Neuronal stem cell (in vitro differentiated cells): ENCODE measurements around the gene DELE1.

ENCODE experiments used
- DNase-seq: peaks from one replicate; pipeline ENCODE4 v3.0.0-alpha.2; 2013; ENCODE audit warnings: low spot score
- H2AFZ ChIP-seq: one replicate; pipeline ENCODE4 v1.6.1; 2013; ENCODE audit warnings: mild to moderate bottlenecking, low read length, inconsistent platforms
- H2AK5ac ChIP-seq: 2 replicates; pipeline ENCODE4 v1.6.1; 2013; ENCODE audit warnings: low read depth, mild to moderate bottlenecking, inconsistent platforms, low read length, moderate library complexity, mixed read lengths
- H2BK120ac ChIP-seq: 2 replicates; pipeline ENCODE4 v1.6.1; 2013; ENCODE audit warnings: low read depth, mild to moderate bottlenecking, inconsistent platforms, low read length, moderate library complexity, mixed read lengths
- H2BK12ac ChIP-seq: one replicate; pipeline ENCODE4 v1.6.1; 2013; ENCODE audit warnings: low read length, inconsistent platforms
- H2BK15ac ChIP-seq: 2 replicates; pipeline ENCODE4 v1.6.1; 2013; ENCODE audit warnings: mild to moderate bottlenecking, low read length, inconsistent platforms, mixed read lengths
- H2BK5ac ChIP-seq: one replicate; pipeline ENCODE4 v1.6.1; 2013; ENCODE audit warnings: inconsistent platforms, mild to moderate bottlenecking, low read length, moderate library complexity
- H3K14ac ChIP-seq: one replicate; pipeline ENCODE4 v1.6.1; 2013; ENCODE audit warnings: low read length, inconsistent platforms
- H3K18ac ChIP-seq: 2 replicates; pipeline ENCODE4 v1.6.1; 2013; ENCODE audit warnings: low read length, inconsistent platforms
- H3K23ac ChIP-seq: 2 replicates; pipeline ENCODE4 v1.6.1; 2013; ENCODE audit warnings: low read depth, mild to moderate bottlenecking, mixed read lengths, low read length, inconsistent platforms; ENCODE audit not compliant: poor library complexity
- H3K27ac ChIP-seq: replicated peaks from 3 replicates; pipeline ENCODE4 v1.5.1; 2013; ENCODE audit warnings: low read length, inconsistent platforms
- H3K27me3 ChIP-seq, 3 experiments: 2 replicates each; pipeline ENCODE4 v1.6.1; 2013; ENCODE audit warnings: low read length in 3 of 3, mild to moderate bottlenecking in 2 of 3, inconsistent platforms in 1 of 3, low read depth in 1 of 3, mixed read lengths in 1 of 3, moderate library complexity in 1 of 3; ENCODE audit not compliant: control insufficient read depth in 3 of 3, insufficient read depth in 3 of 3
- H3K36me3 ChIP-seq, 2 donors: replicated peaks in 1 of 2; 2 replicates each; pipeline ENCODE4 v1.6.1; 2013; ENCODE audit warnings: low read length in 2 of 2; ENCODE audit not compliant: control insufficient read depth in 2 of 2, insufficient read depth in 2 of 2
- H3K4ac ChIP-seq: 2 replicates; pipeline ENCODE4 v1.6.1; 2013; ENCODE audit warnings: inconsistent platforms, mild to moderate bottlenecking, low read length, moderate library complexity
- H3K4me1 ChIP-seq, 2 donors: 1 replicate in 1 of 2; 2 replicates in 1 of 2; pipeline ENCODE4 v1.6.1; 2013; ENCODE audit warnings: low read length in 2 of 2, low read depth in 1 of 2; ENCODE audit not compliant: control insufficient read depth in 2 of 2, insufficient read depth in 1 of 2
- H3K4me2 ChIP-seq: one replicate; pipeline ENCODE4 v1.6.1; 2013; ENCODE audit warnings: mild to moderate bottlenecking, low read length, inconsistent platforms; ENCODE audit not compliant: insufficient read depth, poor library complexity, severe bottlenecking
- H3K4me3 ChIP-seq, 2 donors: 2 replicates each; pipeline ENCODE4 v1.5.1; 2013; ENCODE audit warnings: low read length in 2 of 2, mild to moderate bottlenecking in 2 of 2, inconsistent platforms in 1 of 2, moderate library complexity in 1 of 2
- H3K79me1 ChIP-seq: one replicate; pipeline ENCODE4 v1.6.1; 2013; ENCODE audit warnings: low read depth, mild to moderate bottlenecking, inconsistent platforms, low read length, moderate library complexity
- H3K9ac ChIP-seq: one replicate; pipeline ENCODE4 v1.6.1; 2013; ENCODE audit warnings: mild to moderate bottlenecking, low read depth, low read length, inconsistent platforms; ENCODE audit not compliant: poor library complexity
- H3K9me3 ChIP-seq, 2 donors: replicated peaks in 1 of 2; 2 replicates each; pipeline versions ENCODE3 to v1.6.1; 2013; ENCODE audit warnings: low read length in 2 of 2, mild to moderate bottlenecking in 2 of 2, inconsistent platforms in 1 of 2, low read depth in 1 of 2, mixed read lengths in 1 of 2, moderate library complexity in 1 of 2; ENCODE audit not compliant: control insufficient read depth in 2 of 2, insufficient read depth in 1 of 2
- H4K8ac ChIP-seq: one replicate; pipeline ENCODE4 v1.6.1; 2013; ENCODE audit warnings: low read depth, mild to moderate bottlenecking, inconsistent platforms, low read length, moderate library complexity
- H4K91ac ChIP-seq: one replicate; pipeline ENCODE4 v1.6.1; 2013; ENCODE audit warnings: low read length, low read depth, mild to moderate bottlenecking, inconsistent platforms; ENCODE audit not compliant: poor library complexity
- WGBS, 2 donors: extraction: QIAGEN DNeasy Blood & Tissue Kit; methylation state at CpG; one replicate each; pipeline ENCODE4 v1.1.7; 2013; ENCODE audit warnings: missing lambda C conversion rate in 2 of 2, mixed read lengths in 1 of 2; ENCODE audit not compliant: insufficient read length in 2 of 2, insufficient replicate concordance in 1 of 2; ENCODE audit errors: extremely low coverage in 2 of 2; 5-methylcytosine and 5-hydroxymethylcytosine counted together

DELE1 gene

DNA sequence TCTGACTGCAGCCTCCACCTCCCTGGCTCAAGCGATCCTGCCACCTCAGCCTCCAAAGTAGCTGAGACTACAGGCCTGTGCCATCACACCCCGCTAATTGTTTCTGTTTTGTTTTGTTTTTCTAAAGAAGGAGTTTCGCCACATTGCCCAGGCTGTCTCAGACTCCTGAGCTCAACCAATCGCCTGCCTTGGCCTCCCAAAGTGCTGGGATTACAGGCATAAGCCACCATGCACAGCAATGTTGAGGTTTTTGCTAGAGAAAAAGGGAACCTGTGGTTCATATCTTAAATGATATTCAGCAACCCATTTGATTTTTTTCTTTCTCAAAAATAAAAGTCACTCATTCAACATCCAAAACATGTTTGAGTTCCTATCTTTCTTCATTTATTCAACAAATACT, 20.4 kb upstream of the DELE1 start:
- no peak overlapping the region for H2BK12ac ChIP-seq
- H3K9ac ChIP-seq, result no peak overlapping the region
- no peak overlapping the region for H2AFZ ChIP-seq
- H2BK5ac ChIP-seq, result no peak overlapping the region
- no peak overlapping the region for H3K4me2 ChIP-seq
- no peak overlapping the region for H2BK15ac ChIP-seq
- no CpG with 5 or more reads among the region's 4 CpGs for WGBS, 2 donors
- no peak overlapping the region for H3K18ac ChIP-seq
- peaks cover 0 to 2% of the 10 kb centered on the region in 2 donors for H3K4me1 ChIP-seq
- no peak overlapping the region for H3K4me3 ChIP-seq
- no peaks in the 10 kb centered on the region for H3K36me3 ChIP-seq
- H3K9me3 ChIP-seq, result no peaks in the 10 kb centered on the region
- H4K8ac ChIP-seq, result no peak overlapping the region
- H3K27me3 ChIP-seq, result no peaks in the 10 kb centered on the region
- H3K79me1 ChIP-seq, result no peaks in the 10 kb centered on the region
- no peak overlapping the region for H4K91ac ChIP-seq
- no peak overlapping the region for H3K14ac ChIP-seq
- DNase-seq, result no peak
- H2BK120ac ChIP-seq, result no peak overlapping the region
- H3K27ac ChIP-seq, result no peak overlapping the region
- no peak overlapping the region for H3K4ac ChIP-seq
- no peak overlapping the region for H3K23ac ChIP-seq
- no peak overlapping the region for H2AK5ac ChIP-seq

DNA sequence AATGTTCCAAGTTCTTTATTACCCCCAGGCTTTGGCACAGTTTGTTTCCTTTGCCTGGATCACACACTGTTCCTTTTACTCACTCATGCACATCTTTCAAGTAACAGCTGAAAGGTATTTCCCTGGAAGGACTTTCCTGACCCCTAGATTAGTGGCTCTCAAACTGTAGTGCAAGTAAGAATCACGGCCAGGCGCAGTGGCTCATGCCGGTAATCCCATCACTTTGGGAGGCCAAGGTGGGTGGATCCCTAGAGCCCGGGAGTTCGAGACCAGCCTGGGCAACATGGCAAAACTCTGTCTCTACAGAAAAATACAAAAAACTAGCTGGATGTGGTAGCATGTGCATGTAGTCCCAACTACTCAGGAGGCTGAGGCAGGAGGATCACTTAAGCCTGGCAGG, 19.1 kb upstream of the DELE1 start:
- Histone ChIP-seq H3K27me3 (no peaks in the 10 kb centered on the region), H2AK5ac (no peak overlapping the region), H3K9me3 (no peaks in the 10 kb centered on the region), H4K91ac (no peak overlapping the region), H3K18ac (no peak overlapping the region), H2BK120ac (no peak overlapping the region), H4K8ac (no peak overlapping the region), H2BK5ac (no peak overlapping the region), H3K14ac (no peak overlapping the region), H3K79me1 (no peaks in the 10 kb centered on the region), H2BK12ac (no peak overlapping the region), H2BK15ac (no peak overlapping the region), H3K23ac (no peak overlapping the region), H3K4me3 (no peak overlapping the region), H3K4me2 (no peak overlapping the region), H3K36me3 (no peaks in the 10 kb centered on the region), H3K4ac (no peak overlapping the region), H3K27ac (no peak overlapping the region), H3K9ac (no peak overlapping the region), H3K4me1 (peaks cover 0 to 2% of the 10 kb centered on the region in 2 donors), H2AFZ (no peak overlapping the region)
- DNase-seq, result no peak
- no CpG with 5 or more reads among the region's 5 CpGs for WGBS, 2 donors

DNA sequence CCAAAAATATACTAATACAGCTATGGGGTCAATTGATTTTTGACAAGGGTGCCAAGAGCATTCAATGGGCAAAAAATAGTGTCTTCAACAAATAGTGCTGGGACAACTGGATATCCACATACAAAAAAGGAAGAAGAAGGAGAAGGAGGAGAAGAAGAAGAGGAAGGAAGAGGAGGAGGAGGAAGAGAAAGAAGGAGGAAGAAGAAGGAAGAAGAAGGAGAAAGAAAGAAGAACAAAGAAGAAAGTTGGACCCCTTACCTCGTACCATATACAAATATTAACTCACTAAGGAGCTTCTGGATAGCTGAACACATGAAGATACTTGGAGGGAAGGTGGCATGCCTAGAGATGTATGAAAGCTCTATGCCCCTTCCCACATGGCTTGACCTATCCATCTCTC, 17.2 kb upstream of the DELE1 start:
- Histone ChIP-seq H4K91ac (no peak overlapping the region), H2BK12ac (no peak overlapping the region), H2AFZ (no peak overlapping the region), H3K79me1 (no peaks in the 10 kb centered on the region), H3K18ac (no peak overlapping the region), H2BK120ac (no peak overlapping the region), H3K27ac (no peak overlapping the region), H3K14ac (no peak overlapping the region), H2BK15ac (no peak overlapping the region), H2BK5ac (no peak overlapping the region), H3K4ac (no peak overlapping the region), H3K27me3 (no peaks in the 10 kb centered on the region), H2AK5ac (no peak overlapping the region), H3K9ac (no peak overlapping the region), H3K4me2 (no peak overlapping the region), H3K4me1 (peaks cover 0 to 2% of the 10 kb centered on the region in 2 donors), H3K36me3 (no peaks in the 10 kb centered on the region), H3K9me3 (no peaks in the 10 kb centered on the region), H3K23ac (no peak overlapping the region), H3K4me3 (no peak overlapping the region), H4K8ac (no peak overlapping the region)
- no CpG with 5 or more reads among the region's 1 CpG for WGBS, 2 donors
- no peak for DNase-seq

- Histone ChIP-seq H2BK15ac (no peak overlapping the region), H3K4me3 (no peak overlapping the region), H2AK5ac (no peak overlapping the region), H3K4me1 (peaks cover 0 to 2% of the 10 kb centered on the region in 2 donors), H3K9ac (no peak overlapping the region), H2BK120ac (no peak overlapping the region), H3K18ac (no peak overlapping the region), H2BK12ac (no peak overlapping the region), H3K14ac (no peak overlapping the region), H3K27me3 (no peaks in the 10 kb centered on the region), H3K36me3 (no peaks in the 10 kb centered on the region), H3K23ac (no peak overlapping the region), H3K9me3 (no peaks in the 10 kb centered on the region), H2AFZ (no peak overlapping the region), H3K4me2 (no peak overlapping the region), H3K79me1 (no peaks in the 10 kb centered on the region), H3K4ac (no peak overlapping the region), H4K8ac (no peak overlapping the region), H2BK5ac (no peak overlapping the region), H4K91ac (no peak overlapping the region), H3K27ac (no peak overlapping the region)
- WGBS, 2 donors, result no CpG with 5 or more reads among the region's 1 CpG
- DNase-seq, result no peak
These were observed 16.7 kb upstream of the DELE1 start for GRCh38 chr5:141906972-141907371.
